ENCODE results near the gene MX2. TPM values are rescaled to one million over a fixed set of nuclear protein-coding genes. Genes with fewer than 3 reads are reported as not detected.

Gene MX2
- total and polyA plus RNA-seq, 2 donors (not counting 3 experiments of a cell fraction or from before 2014, with no cell fraction given): 0.01 TPM; not detected in 1

DNA sequence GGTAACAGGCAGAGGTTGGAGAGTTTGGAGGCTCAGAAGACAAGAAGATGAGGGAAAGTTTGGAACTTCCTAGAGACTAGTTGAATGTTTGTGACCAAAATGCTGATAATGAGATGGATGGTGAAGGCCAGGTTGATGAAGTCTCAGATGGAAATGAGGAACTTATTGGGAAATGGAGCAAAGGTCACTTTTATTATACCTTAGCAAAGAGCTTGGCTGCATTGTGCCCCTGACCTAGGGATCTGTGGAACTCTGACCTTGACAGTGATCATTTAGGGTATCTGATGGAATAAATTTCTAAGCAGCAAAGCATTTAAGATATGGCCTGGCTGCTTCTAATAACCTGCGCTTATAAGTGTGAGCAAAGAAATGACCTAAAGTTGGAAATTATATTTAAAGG, 28.1 kb upstream of the MX2 start:
- BruUV-seq (replicated peaks): no TSS peak
- Histone ChIP-seq H3K4me2 (ENCODE audit: insufficient read depth, low read length) (no peak overlapping the region), H3K79me2 (ENCODE audit: control insufficient read depth, insufficient read depth, low read length) (no peaks in the 10 kb centered on the region), H3K4me1 (ENCODE audit: control insufficient read depth, extremely low read depth, insufficient read depth, low read length) (no peaks in the 10 kb centered on the region), H3K36me3 (ENCODE audit: control insufficient read depth in 2 of 2, extremely low read depth in 1 of 2, insufficient read depth in 2 of 2, low read length in 2 of 2) (no peaks in the 10 kb centered on the region), H4K20me1 (replicated peaks; ENCODE audit: control insufficient read depth, extremely low read depth, insufficient read depth, low read length) (no peaks in the 10 kb centered on the region), H3K4me3 (replicated peaks in 1 of 3; ENCODE audit: insufficient read depth in 1 of 3, low read depth in 1 of 3, low read length in 3 of 3) (no peak overlapping the region), H3K27ac (ENCODE audit: insufficient read depth, low read depth, low read length) (no peak overlapping the region), H2AFZ (ENCODE audit: low read depth, low read length) (no peak overlapping the region), H3K9me3 (replicated peaks; ENCODE audit: control insufficient read depth, insufficient read depth, low read length) (no peaks in the 10 kb centered on the region), H3K9me1 (replicated peaks; ENCODE audit: control insufficient read depth, extremely low read depth, insufficient read depth, low read length) (no peaks in the 10 kb centered on the region), H3K27me3 (ENCODE audit: control insufficient read depth in 2 of 2, insufficient read depth in 2 of 2, low read length in 2 of 2) (no peaks in the 10 kb centered on the region), H3K9ac (replicated peaks; ENCODE audit: extremely low read depth, insufficient read depth, low read length) (no peak overlapping the region)
- intact Hi-C loops (cut with micrococcal nuclease) (no loop called here), dilution Hi-C loops (cut with MboI; ENCODE audit: extremely low pct_ligation_motif_present, low sequenced_read_pairs) (no loop called here)
- no peak for TF ChIP-seq MYC (IDR thresholded peaks at IDR 0.05; ENCODE audit: low read depth, low read length)
- no peak for TF ChIP-seq MAX (IDR thresholded peaks at IDR 0.05; ENCODE audit: insufficient read depth, insufficient read length)
- TF ChIP-seq POLR2A (IDR thresholded peaks at IDR 0.05; ENCODE audit: low read depth, low read length): no peak
- no peak for TF ChIP-seq EZH2 (IDR thresholded peaks at IDR 0.05; ENCODE audit: borderline replicate concordance, low read depth, low read length, severe bottlenecking)
- TF ChIP-seq FOS (IDR thresholded peaks at IDR 0.05; ENCODE audit: borderline replicate concordance, insufficient read depth, low read length): no peak
- TF ChIP-seq GATA2 (IDR thresholded peaks at IDR 0.05; ENCODE audit: insufficient read depth, insufficient read length, low read depth, low read length): no peak
- no peak for TF ChIP-seq JUN (IDR thresholded peaks at IDR 0.05; ENCODE audit: borderline replicate concordance, insufficient read depth, insufficient read length, low read depth)
- TF ChIP-seq, protein P1, sequence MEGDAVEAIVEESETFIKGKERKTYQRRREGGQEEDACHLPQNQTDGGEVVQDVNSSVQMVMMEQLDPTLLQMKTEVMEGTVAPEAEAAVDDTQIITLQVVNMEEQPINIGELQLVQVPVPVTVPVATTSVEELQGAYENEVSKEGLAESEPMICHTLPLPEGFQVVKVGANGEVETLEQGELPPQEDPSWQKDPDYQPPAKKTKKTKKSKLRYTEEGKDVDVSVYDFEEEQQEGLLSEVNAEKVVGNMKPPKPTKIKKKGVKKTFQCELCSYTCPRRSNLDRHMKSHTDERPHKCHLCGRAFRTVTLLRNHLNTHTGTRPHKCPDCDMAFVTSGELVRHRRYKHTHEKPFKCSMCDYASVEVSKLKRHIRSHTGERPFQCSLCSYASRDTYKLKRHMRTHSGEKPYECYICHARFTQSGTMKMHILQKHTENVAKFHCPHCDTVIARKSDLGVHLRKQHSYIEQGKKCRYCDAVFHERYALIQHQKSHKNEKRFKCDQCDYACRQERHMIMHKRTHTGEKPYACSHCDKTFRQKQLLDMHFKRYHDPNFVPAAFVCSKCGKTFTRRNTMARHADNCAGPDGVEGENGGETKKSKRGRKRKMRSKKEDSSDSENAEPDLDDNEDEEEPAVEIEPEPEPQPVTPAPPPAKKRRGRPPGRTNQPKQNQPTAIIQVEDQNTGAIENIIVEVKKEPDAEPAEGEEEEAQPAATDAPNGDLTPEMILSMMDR (IDR thresholded peaks at IDR 0.05; ENCODE audit: extremely low read depth in 1 of 2, insufficient read depth in 1 of 2, low read depth in 1 of 2, low read length in 2 of 2): no peak
- TF ChIP-seq POLR2AphosphoS5 (IDR thresholded peaks at IDR 0.05; ENCODE audit: insufficient read depth, low read depth, low read length): no peak
- DNase-seq (ENCODE audit: low read depth, low spot score) (no peak), FAIRE-seq (no peak)
- CTCF ChIA-PET: no interaction called here
- POLR2A ChIA-PET: no interaction called here

Measured in endothelial cell of umbilical vein (primary cell).